ENCODE data around the gene COL24A1.

DNA sequence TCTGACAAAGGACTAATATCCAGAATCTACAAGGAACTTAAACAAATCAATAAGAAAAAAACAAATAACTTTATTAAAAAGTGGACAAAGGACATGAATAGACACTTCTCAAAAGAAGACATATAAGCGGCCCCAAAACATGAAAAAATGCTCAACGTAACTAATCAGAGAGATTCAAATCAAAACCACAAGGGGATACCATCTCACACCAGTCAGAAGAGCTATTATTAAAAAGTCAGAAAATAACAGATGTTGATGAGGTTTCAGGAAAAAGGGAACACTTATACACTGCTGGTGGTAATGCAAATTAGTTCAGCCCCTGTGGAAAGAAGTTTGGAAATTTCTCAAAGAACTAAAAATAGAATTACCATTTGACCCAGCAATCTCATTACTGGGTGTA, 102.2 kb downstream of the COL24A1 start:
- TF ChIP-seq, protein P1, sequence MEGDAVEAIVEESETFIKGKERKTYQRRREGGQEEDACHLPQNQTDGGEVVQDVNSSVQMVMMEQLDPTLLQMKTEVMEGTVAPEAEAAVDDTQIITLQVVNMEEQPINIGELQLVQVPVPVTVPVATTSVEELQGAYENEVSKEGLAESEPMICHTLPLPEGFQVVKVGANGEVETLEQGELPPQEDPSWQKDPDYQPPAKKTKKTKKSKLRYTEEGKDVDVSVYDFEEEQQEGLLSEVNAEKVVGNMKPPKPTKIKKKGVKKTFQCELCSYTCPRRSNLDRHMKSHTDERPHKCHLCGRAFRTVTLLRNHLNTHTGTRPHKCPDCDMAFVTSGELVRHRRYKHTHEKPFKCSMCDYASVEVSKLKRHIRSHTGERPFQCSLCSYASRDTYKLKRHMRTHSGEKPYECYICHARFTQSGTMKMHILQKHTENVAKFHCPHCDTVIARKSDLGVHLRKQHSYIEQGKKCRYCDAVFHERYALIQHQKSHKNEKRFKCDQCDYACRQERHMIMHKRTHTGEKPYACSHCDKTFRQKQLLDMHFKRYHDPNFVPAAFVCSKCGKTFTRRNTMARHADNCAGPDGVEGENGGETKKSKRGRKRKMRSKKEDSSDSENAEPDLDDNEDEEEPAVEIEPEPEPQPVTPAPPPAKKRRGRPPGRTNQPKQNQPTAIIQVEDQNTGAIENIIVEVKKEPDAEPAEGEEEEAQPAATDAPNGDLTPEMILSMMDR (conservative IDR thresholded peaks at IDR 0.05; ENCODE audit: low read depth, low read length): no peak
- no peak for TF ChIP-seq EZH2 (IDR thresholded peaks at IDR 0.05; ENCODE audit: borderline replicate concordance, low read depth, low read length, poor library complexity, severe bottlenecking)

Data from A673 (cell line).